Activated naive CD4-positive, alpha-beta T cell treated with anti-CD3 and anti-CD28 coated beads, Interleukin-2, amount 50 U/mL, for 24 hours (primary cell): ENCODE measurements around the gene NYNRIN.
"Not testable (repeated sequence)": the region's sequence is repeated elsewhere in the genome, so short reads cannot be mapped to it uniquely, and the experiment has no call there.

Experiments
- H3K27ac Mint-ChIP-seq: one replicate; pipeline ENCODE4 v1.8.0; 2021; ENCODE audit warnings: mild to moderate bottlenecking, mixed read lengths
- H3K27me3 Mint-ChIP-seq: one replicate; pipeline ENCODE4 v1.8.0; 2021; ENCODE audit warnings: mixed read lengths
- H3K36me3 Mint-ChIP-seq: one replicate; pipeline ENCODE4 v1.8.0; 2021; ENCODE audit warnings: mixed read lengths
- H3K4me1 Mint-ChIP-seq: one replicate; pipeline ENCODE4 v1.8.0; 2021; ENCODE audit warnings: mixed read lengths
- H3K4me3 Mint-ChIP-seq: one replicate; pipeline ENCODE4 v1.8.0; 2021; ENCODE audit warnings: mild to moderate bottlenecking, mixed read lengths
- H3K9me3 Mint-ChIP-seq: one replicate; pipeline ENCODE4 v1.8.0; 2021; ENCODE audit warnings: mixed read lengths

Gene NYNRIN

GRCh38 chr14:24398653-24399446 is at the start of gene NYNRIN:
TSS of gene NYNRIN (plus strand) at chr14:24399003. CDS start at chr14:24399247, 244 bp downstream.
- Mint-ChIP-seq H3K9me3 (no peaks in the 10 kb centered on the region), H3K36me3 (no peaks in the 10 kb centered on the region), H3K27me3 (no peaks in the 10 kb centered on the region), H3K4me1 (peaks cover 11% of the 10 kb centered on the region), H3K4me3 (peak within 1 kb of the TSS; percentile 70), H3K27ac (no peak within 1 kb of the TSS)

GRCh38 chr14:24349742-24350141 is 49.1 kb upstream of the NYNRIN start:
- peaks cover 25% of the 10 kb centered on the region for H3K27me3 Mint-ChIP-seq
- H3K9me3 Mint-ChIP-seq: no peaks in the 10 kb centered on the region
- no peak overlapping the region for H3K27ac Mint-ChIP-seq
- no peaks in the 10 kb centered on the region for H3K36me3 Mint-ChIP-seq
- no peak overlapping the region for H3K4me3 Mint-ChIP-seq
- no peaks in the 10 kb centered on the region for H3K4me1 Mint-ChIP-seq

- peaks cover 22% of the 10 kb centered on the region for H3K27me3 Mint-ChIP-seq
- no peak overlapping the region for H3K4me3 Mint-ChIP-seq
- no peaks in the 10 kb centered on the region for H3K4me1 Mint-ChIP-seq
- H3K27ac Mint-ChIP-seq: no peak overlapping the region
- H3K36me3 Mint-ChIP-seq: no peaks in the 10 kb centered on the region
- no peaks in the 10 kb centered on the region for H3K9me3 Mint-ChIP-seq
These were observed 47.3 kb upstream of the NYNRIN start for GRCh38 chr14:24351517-24351916.

GRCh38 chr14:24353559-24354481 is 45.0 kb upstream of the NYNRIN start:
- no peak overlapping the region for H3K27ac Mint-ChIP-seq

GRCh38 chr14:24354482-24354825 is 44.3 kb upstream of the NYNRIN start:
- H3K4me3 Mint-ChIP-seq, H3K27ac Mint-ChIP-seq, H3K4me1 Mint-ChIP-seq, H3K36me3 Mint-ChIP-seq, H3K9me3 Mint-ChIP-seq: not testable (repeated sequence)
- H3K27me3 Mint-ChIP-seq: peaks cover 22% of the 10 kb centered on the region

More at GRCh38 chr14:24353559-24354481, 45.0 kb upstream of the NYNRIN start:
- Mint-ChIP-seq H3K4me3 (no peak overlapping the region), H3K27me3 (peaks cover 24% of the 10 kb centered on the region), H3K9me3 (no peaks in the 10 kb centered on the region), H3K4me1 (no peaks in the 10 kb centered on the region), H3K36me3 (no peaks in the 10 kb centered on the region)

- Mint-ChIP-seq H3K27ac (no peak overlapping the region), H3K4me1 (no peaks in the 10 kb centered on the region), H3K9me3 (no peaks in the 10 kb centered on the region), H3K27me3 (peaks cover 18% of the 10 kb centered on the region), H3K4me3 (no peak overlapping the region), H3K36me3 (no peaks in the 10 kb centered on the region)
These were observed 43.8 kb upstream of the NYNRIN start for GRCh38 chr14:24355009-24355408.

- Mint-ChIP-seq H3K27ac (no peak overlapping the region), H3K4me1 (no peaks in the 10 kb centered on the region), H3K9me3 (no peaks in the 10 kb centered on the region), H3K4me3 (no peak overlapping the region), H3K36me3 (no peaks in the 10 kb centered on the region), H3K27me3 (peaks cover 12% of the 10 kb centered on the region)
These were observed 42.6 kb upstream of the NYNRIN start for GRCh38 chr14:24356208-24356607.

GRCh38 chr14:24360281-24360680 is 38.5 kb upstream of the NYNRIN start:
- Mint-ChIP-seq H3K4me3 (no peak overlapping the region), H3K9me3 (no peaks in the 10 kb centered on the region), H3K4me1 (peaks cover 2% of the 10 kb centered on the region), H3K27me3 (peaks cover 21% of the 10 kb centered on the region), H3K27ac (no peak overlapping the region), H3K36me3 (no peaks in the 10 kb centered on the region)

- H3K9me3 Mint-ChIP-seq: no peaks in the 10 kb centered on the region
- peaks cover 11% of the 10 kb centered on the region for H3K4me1 Mint-ChIP-seq
- no peak overlapping the region for H3K4me3 Mint-ChIP-seq
- no peaks in the 10 kb centered on the region for H3K36me3 Mint-ChIP-seq
- H3K27me3 Mint-ChIP-seq: peaks cover 29% of the 10 kb centered on the region
- H3K27ac Mint-ChIP-seq: no peak overlapping the region
These were observed 37.5 kb upstream of the NYNRIN start for GRCh38 chr14:24361326-24361725.

- H3K9me3 Mint-ChIP-seq: no peaks in the 10 kb centered on the region
- no peak overlapping the region for H3K27ac Mint-ChIP-seq
- H3K4me3 Mint-ChIP-seq: no peak overlapping the region
- H3K36me3 Mint-ChIP-seq: no peaks in the 10 kb centered on the region
- peaks cover 19% of the 10 kb centered on the region for H3K4me1 Mint-ChIP-seq
- H3K27me3 Mint-ChIP-seq: peaks cover 34% of the 10 kb centered on the region
These were observed 36.4 kb upstream of the NYNRIN start for GRCh38 chr14:24362241-24362960.

GRCh38 chr14:24363401-24363800 is 35.4 kb upstream of the NYNRIN start:
- no peaks in the 10 kb centered on the region for H3K36me3 Mint-ChIP-seq
- no peak overlapping the region for H3K27ac Mint-ChIP-seq
- H3K9me3 Mint-ChIP-seq: no peaks in the 10 kb centered on the region
- peaks cover 38% of the 10 kb centered on the region for H3K27me3 Mint-ChIP-seq
- peaks cover 24% of the 10 kb centered on the region for H3K4me1 Mint-ChIP-seq
- H3K4me3 Mint-ChIP-seq: no peak overlapping the region

- H3K9me3 Mint-ChIP-seq: no peaks in the 10 kb centered on the region
- H3K27me3 Mint-ChIP-seq: peaks cover 41% of the 10 kb centered on the region
These were observed 34.0 kb upstream of the NYNRIN start for GRCh38 chr14:24364841-24365240.

GRCh38 chr14:24365600-24366412 is 33.0 kb upstream of the NYNRIN start:
- peak overlapping the region; percentile 35 for H3K27ac Mint-ChIP-seq
- H3K27me3 Mint-ChIP-seq: peaks cover 41% of the 10 kb centered on the region
- peaks cover 28% of the 10 kb centered on the region for H3K4me1 Mint-ChIP-seq
- peak overlapping the region; percentile 84 for H3K4me3 Mint-ChIP-seq
- H3K36me3 Mint-ChIP-seq: no peaks in the 10 kb centered on the region
- no peaks in the 10 kb centered on the region for H3K9me3 Mint-ChIP-seq

More at GRCh38 chr14:24364841-24365240, 34.0 kb upstream of the NYNRIN start:
- peaks cover 28% of the 10 kb centered on the region for H3K4me1 Mint-ChIP-seq
- no peak overlapping the region for H3K4me3 Mint-ChIP-seq
- H3K27ac Mint-ChIP-seq: no peak overlapping the region
- no peaks in the 10 kb centered on the region for H3K36me3 Mint-ChIP-seq

GRCh38 chr14:24366413-24366720 is 32.4 kb upstream of the NYNRIN start:
- Mint-ChIP-seq H3K36me3 (no peaks in the 10 kb centered on the region), H3K4me1 (peaks cover 28% of the 10 kb centered on the region), H3K27ac (no peak overlapping the region), H3K4me3 (peak overlapping the region; percentile 84), H3K9me3 (no peaks in the 10 kb centered on the region), H3K27me3 (peaks cover 41% of the 10 kb centered on the region)
